ENCODE data around the gene EGFR. TPM values are rescaled to one million over a fixed set of nuclear protein-coding genes. Genes with fewer than 3 reads are reported as not detected.

EGFR gene
- total RNA-seq, 4 donors from 2014 or later: 36.4 to 73.6 (median 38.7) TPM

DNA sequence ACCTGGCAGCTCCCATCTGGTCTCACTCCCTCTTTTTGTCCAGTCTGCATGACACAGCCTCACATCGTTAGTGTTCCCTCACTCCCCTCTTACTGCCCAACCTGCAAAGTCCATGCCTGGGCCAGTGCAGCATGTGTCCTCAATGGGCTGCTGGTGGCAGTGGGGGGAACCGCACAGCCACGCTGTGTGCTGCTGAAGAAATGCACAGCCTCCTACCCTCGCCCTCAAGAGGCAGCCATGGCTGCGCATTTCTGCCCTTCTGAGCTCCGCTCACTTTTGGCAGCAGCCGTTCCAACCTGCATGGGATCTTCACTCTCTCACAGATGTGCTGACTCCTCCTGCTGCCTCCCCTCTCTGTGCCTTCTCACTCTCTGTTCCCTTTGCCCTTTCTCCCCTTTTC lies 103.4 kb downstream of the EGFR start:
- no peaks in the 10 kb centered on the region for H3K9me3 ChIP-seq

DNA sequence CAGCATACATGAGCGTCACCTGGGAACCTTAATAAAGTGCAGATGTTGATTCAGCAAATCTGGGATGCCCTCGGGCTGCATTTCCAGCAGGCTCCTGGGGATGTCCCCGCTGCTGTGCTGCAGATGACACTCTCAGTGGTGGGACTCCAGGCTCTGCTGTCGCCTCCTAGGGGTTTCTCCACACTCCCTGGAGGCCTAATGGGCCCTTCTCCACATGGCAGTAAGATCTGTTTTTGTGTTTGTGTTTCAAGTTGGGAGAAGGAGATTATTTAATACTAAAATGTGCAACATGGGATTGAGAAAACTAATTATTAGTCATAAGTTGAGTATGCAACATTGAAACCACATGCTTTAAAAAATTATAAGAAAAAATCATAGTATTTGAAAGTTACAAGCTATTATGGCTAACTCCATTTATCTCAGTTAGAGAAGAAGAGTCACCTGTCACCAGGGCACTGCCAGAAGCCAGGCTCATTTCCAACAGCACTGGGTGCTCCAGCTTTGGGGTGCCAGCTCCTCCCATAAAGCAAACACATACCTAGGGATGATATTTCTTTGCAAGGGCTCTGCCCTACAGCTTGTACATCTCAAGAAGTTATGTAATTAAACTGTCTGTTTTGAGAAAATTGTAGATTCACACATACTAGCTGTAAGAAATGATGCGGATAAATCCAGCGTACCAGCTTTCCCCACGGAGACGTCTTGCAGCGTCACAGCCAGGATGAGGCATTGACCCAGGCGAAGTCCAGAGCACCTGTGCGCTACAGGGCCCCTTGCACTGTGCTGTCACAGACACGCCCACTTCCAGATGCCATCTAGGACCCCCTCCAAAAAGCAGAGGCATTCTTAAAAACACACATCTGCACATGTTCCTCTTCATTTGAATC lies 106.4 kb downstream of the EGFR start:
- no peak for TF ChIP-seq POLR2A (IDR thresholded peaks at IDR 0.05)
- TF ChIP-seq, protein P1, sequence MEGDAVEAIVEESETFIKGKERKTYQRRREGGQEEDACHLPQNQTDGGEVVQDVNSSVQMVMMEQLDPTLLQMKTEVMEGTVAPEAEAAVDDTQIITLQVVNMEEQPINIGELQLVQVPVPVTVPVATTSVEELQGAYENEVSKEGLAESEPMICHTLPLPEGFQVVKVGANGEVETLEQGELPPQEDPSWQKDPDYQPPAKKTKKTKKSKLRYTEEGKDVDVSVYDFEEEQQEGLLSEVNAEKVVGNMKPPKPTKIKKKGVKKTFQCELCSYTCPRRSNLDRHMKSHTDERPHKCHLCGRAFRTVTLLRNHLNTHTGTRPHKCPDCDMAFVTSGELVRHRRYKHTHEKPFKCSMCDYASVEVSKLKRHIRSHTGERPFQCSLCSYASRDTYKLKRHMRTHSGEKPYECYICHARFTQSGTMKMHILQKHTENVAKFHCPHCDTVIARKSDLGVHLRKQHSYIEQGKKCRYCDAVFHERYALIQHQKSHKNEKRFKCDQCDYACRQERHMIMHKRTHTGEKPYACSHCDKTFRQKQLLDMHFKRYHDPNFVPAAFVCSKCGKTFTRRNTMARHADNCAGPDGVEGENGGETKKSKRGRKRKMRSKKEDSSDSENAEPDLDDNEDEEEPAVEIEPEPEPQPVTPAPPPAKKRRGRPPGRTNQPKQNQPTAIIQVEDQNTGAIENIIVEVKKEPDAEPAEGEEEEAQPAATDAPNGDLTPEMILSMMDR (IDR thresholded peaks at IDR 0.05): no peak
- H3K4me1 ChIP-seq: peaks cover 14 to 15% of the 10 kb centered on the region in 2 donors

More for the DNA sequence above, 103.4 kb downstream of the EGFR start:
- Histone ChIP-seq H3K27ac (peak overlapping the region; percentile 70 to 79), H3K4me1 (peaks cover under 1 to 5% of the 10 kb centered on the region in 2 donors), H3K4me3 (no peak overlapping the region), H3K36me3 (no peaks in the 10 kb centered on the region), H3K27me3 (no peaks in the 10 kb centered on the region)
- no peak for DNase-seq
- intact Hi-C loops (cut with DNase I; ENCODE audit: low total_unique reads): no loop called here
- TF ChIP-seq, protein P1 (IDR thresholded peaks at IDR 0.05): no peak
- no peak for TF ChIP-seq POLR2A (IDR thresholded peaks at IDR 0.05)

DNA sequence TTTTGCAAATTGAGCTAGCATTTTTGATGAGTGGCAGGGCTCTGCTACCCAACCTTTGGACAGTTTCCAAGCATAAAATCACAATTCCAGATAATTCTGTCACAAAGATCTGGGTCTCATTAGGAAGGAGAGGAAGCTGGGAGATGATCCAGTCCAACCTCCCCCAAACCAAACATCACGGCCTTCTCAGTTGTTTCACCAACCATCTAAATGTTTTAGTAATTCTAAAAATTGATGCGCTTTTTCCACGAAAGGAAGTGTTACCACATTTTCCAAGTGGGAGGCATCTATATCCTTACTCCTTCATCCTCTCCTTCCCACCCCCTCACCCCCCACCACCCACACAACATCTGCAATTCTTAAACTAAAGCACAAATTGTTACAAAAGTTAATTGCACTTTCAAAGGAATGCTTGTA lies 108.3 kb downstream of the EGFR start:
- Histone ChIP-seq H3K36me3 (no peaks in the 10 kb centered on the region), H3K27me3 (no peaks in the 10 kb centered on the region), H3K4me3 (no peak overlapping the region), H3K4me1 (peaks cover 14 to 15% of the 10 kb centered on the region in 2 donors), H3K9me3 (no peaks in the 10 kb centered on the region), H3K27ac (peak overlapping the region; percentile 88 to 92)
- no peak for DNase-seq
- intact Hi-C loops (cut with DNase I; ENCODE audit: low total_unique reads): no loop called here
- no peak for TF ChIP-seq POLR2A (IDR thresholded peaks at IDR 0.05)
- TF ChIP-seq, protein P1 (IDR thresholded peaks at IDR 0.05): no peak

More for the DNA sequence above, 106.4 kb downstream of the EGFR start:
- Histone ChIP-seq H3K9me3 (no peaks in the 10 kb centered on the region), H3K36me3 (no peaks in the 10 kb centered on the region), H3K27ac (peak overlapping the region; percentile 61 to 92), H3K4me3 (no peak overlapping the region), H3K27me3 (no peaks in the 10 kb centered on the region)
- intact Hi-C loops (cut with DNase I; ENCODE audit: low total_unique reads): no loop called here
- no peak for DNase-seq

DNA sequence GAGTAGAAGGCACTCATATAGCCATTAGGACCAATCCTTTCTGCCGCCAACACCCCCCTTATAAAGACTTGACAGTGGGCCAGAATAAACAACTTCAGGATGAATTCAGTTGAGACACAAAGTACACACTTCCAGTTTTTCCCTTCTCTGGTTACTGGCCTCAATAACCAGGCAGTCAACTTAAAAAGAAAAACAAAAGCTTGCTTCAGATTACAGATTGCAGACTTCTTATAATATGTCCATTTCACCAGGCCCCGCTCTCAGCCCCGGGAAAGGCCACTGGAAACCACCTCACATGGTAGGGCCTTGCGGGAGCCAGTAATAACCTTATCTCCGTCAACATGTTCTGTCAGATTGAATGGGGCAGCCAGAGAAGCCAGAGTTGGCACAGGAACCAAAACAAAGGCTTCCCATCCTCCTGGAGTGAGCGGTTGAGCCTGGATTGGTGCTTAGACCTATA lies 108.8 kb downstream of the EGFR start:
- DNase-seq: no peak
- Histone ChIP-seq H3K4me3 (no peak overlapping the region), H3K27ac (peak overlapping the region; percentile 88 to 92), H3K9me3 (no peaks in the 10 kb centered on the region), H3K27me3 (no peaks in the 10 kb centered on the region), H3K4me1 (peaks cover 14 to 16% of the 10 kb centered on the region in 2 donors), H3K36me3 (no peaks in the 10 kb centered on the region)
- TF ChIP-seq, protein P1 (IDR thresholded peaks at IDR 0.05): no peak
- no peak for TF ChIP-seq POLR2A (IDR thresholded peaks at IDR 0.05)
- intact Hi-C loops (cut with DNase I; ENCODE audit: low total_unique reads): no loop called here

Data from uterus (tissue), 4 donors.